IMR-90 (cell line): Measurements from ENCODE around the gene CC2D2A. TPM values are rescaled to one million over a fixed set of nuclear protein-coding genes. Genes with fewer than 3 reads are reported as not detected.

Source experiments
- ATAC-seq: fragments of 200-7000 bp; cut with Tn5 transposase; 2 replicates; pipeline ENCODE4 v1.9.1; 2020; ENCODE audit warnings: low read depth, mild to moderate bottlenecking, moderate library complexity
- BruUV-seq: library from RNA; stranded (reverse); fragments of 400-500 nt; replicated peaks from 2 replicates; lab custom pipeline; 2021; lab: Mats Ljungman, UMichigan
- CTCF ChIA-PET: fragments of 300-600 bp; formaldehyde crosslinking; extraction: SDS; loops from one replicate; lab custom pipeline; 2021; ENCODE audit warnings: antibody characterized with exemption; lab: Yijun Ruan, JAX
- POLR2A ChIA-PET: fragments of 300-600 bp; sonication (Branson Sonifier 250); formaldehyde crosslinking; loops from one replicate; lab custom pipeline; 2022; ENCODE audit warnings: antibody characterized with exemption; ENCODE audit not compliant: unreplicated experiment; lab: Charles Lee
- DNase-seq: peaks from one replicate; pipeline ENCODE4 v3.0.0; 2013
- H2AFZ ChIP-seq: replicated peaks from 2 replicates; pipeline ENCODE3; 2013; ENCODE audit warnings: low read length, mild to moderate bottlenecking; ENCODE audit not compliant: poor library complexity
- H2AK5ac ChIP-seq: 2 replicates; pipeline ENCODE4 v1.6.1; 2013; ENCODE audit warnings: low read depth, low read length, inconsistent platforms
- H2AK9ac ChIP-seq: replicated peaks from 2 replicates; pipeline ENCODE3; 2013; ENCODE audit warnings: mild to moderate bottlenecking, low read depth, low read length, moderate library complexity; ENCODE audit not compliant: poor library complexity
- H2BK120ac ChIP-seq: 2 replicates; pipeline ENCODE4 v1.6.1; 2013; ENCODE audit warnings: low read depth, low read length, inconsistent platforms
- H2BK15ac ChIP-seq: 3 replicates; pipeline ENCODE4 v1.6.1; 2013; ENCODE audit warnings: low read depth, low read length, inconsistent platforms
- H2BK20ac ChIP-seq: 2 replicates; pipeline ENCODE4 v1.6.1; 2013; ENCODE audit warnings: low read depth, mild to moderate bottlenecking, inconsistent platforms, low read length, moderate library complexity
- H2BK5ac ChIP-seq: 2 replicates; pipeline ENCODE4 v1.6.1; 2013; ENCODE audit warnings: mild to moderate bottlenecking, low read depth, low read length, inconsistent platforms; ENCODE audit not compliant: poor library complexity, severe bottlenecking
- H3K14ac ChIP-seq: replicated peaks from 2 replicates; pipeline ENCODE4 v1.6.1; 2013; ENCODE audit warnings: low read depth, low read length, inconsistent platforms
- H3K18ac ChIP-seq: 2 replicates; pipeline ENCODE4 v1.6.1; 2013; ENCODE audit warnings: low read depth, low read length, control low read depth
- H3K23ac ChIP-seq: 2 replicates; pipeline ENCODE4 v1.6.1; 2013; ENCODE audit warnings: low read depth, low read length, inconsistent platforms
- H3K27ac ChIP-seq: 2 replicates; pipeline ENCODE4 v1.5.1; 2013; ENCODE audit warnings: mild to moderate bottlenecking, control low read depth, low read length; ENCODE audit not compliant: insufficient read depth
- H3K27me3 ChIP-seq: 2 replicates; pipeline ENCODE4 v1.6.1; 2013; ENCODE audit warnings: low read length; ENCODE audit not compliant: control insufficient read depth, insufficient read depth
- H3K36me3 ChIP-seq: 2 replicates; pipeline ENCODE4 v1.6.1; 2013; ENCODE audit warnings: low read length, mixed read lengths; ENCODE audit not compliant: control insufficient read depth, insufficient read depth
- H3K4ac ChIP-seq: 2 replicates; pipeline ENCODE4 v1.6.1; 2013; ENCODE audit warnings: low read depth, low read length, inconsistent platforms
- H3K4me1 ChIP-seq: 2 replicates; pipeline ENCODE4 v1.6.1; 2013; ENCODE audit warnings: low read length, mixed read lengths; ENCODE audit not compliant: control insufficient read depth, insufficient read depth
- H3K4me2 ChIP-seq: 2 replicates; pipeline ENCODE4 v1.6.1; 2013; ENCODE audit warnings: low read depth, mild to moderate bottlenecking, control low read depth, low read length, moderate library complexity
- H3K4me3 ChIP-seq: 2 replicates; pipeline ENCODE4 v1.5.1; 2013; ENCODE audit warnings: low read depth, mild to moderate bottlenecking, control low read depth, low read length, moderate library complexity; ENCODE audit not compliant: insufficient read depth
- H3K56ac ChIP-seq: 2 replicates; pipeline ENCODE4 v1.6.1; 2013; ENCODE audit warnings: low read length, inconsistent platforms; ENCODE audit not compliant: insufficient read depth; ENCODE audit errors: extremely low read depth
- H3K79me1 ChIP-seq, 2 experiments: 2 replicates each; pipeline ENCODE4 v1.6.1; 2013; ENCODE audit warnings: low read length in 2 of 2, inconsistent platforms in 1 of 2, low read depth in 1 of 2
- H3K9ac ChIP-seq: 2 replicates; pipeline ENCODE4 v1.6.1; 2013; ENCODE audit warnings: low read depth, low read length, control low read depth
- H3K9me1 ChIP-seq: 2 replicates; pipeline ENCODE4 v1.6.1; 2013; ENCODE audit warnings: low read length, inconsistent platforms; ENCODE audit not compliant: insufficient read depth
- H3K9me3 ChIP-seq: 2 replicates; pipeline ENCODE4 v1.6.1; 2013; ENCODE audit warnings: low read length; ENCODE audit not compliant: control insufficient read depth, insufficient read depth
- H4K20me1 ChIP-seq: 2 replicates; pipeline ENCODE4 v1.6.1; 2013; ENCODE audit warnings: low read length, inconsistent platforms; ENCODE audit not compliant: insufficient read depth
- H4K5ac ChIP-seq: 2 replicates; pipeline ENCODE4 v1.6.1; 2013; ENCODE audit warnings: mild to moderate bottlenecking, low read depth, low read length, control low read depth
- H4K8ac ChIP-seq, 2 experiments: 2 replicates each; pipeline ENCODE4 v1.6.1; 2013; ENCODE audit warnings: low read depth in 2 of 2, low read length in 2 of 2, control low read depth in 1 of 2, inconsistent platforms in 1 of 2
- H4K91ac ChIP-seq: 2 replicates; pipeline ENCODE4 v1.6.1; 2013; ENCODE audit warnings: low read depth, low read length, inconsistent platforms; ENCODE audit not compliant: insufficient read depth
- CHD1 ChIP-seq: IDR thresholded peaks from 2 replicates; pipeline ENCODE4 v1.6.1; 2012; ENCODE audit warnings: low read depth, low read length, improper control_type of control experiment
- FOS ChIP-seq: fragments of 150-350 bp; IDR thresholded peaks from 2 replicates; pipeline ENCODE4 v1.6.1; 2016; ENCODE audit warnings: low read depth, low read length
- MAZ ChIP-seq: IDR thresholded peaks from 2 replicates; pipeline ENCODE4 v1.6.1; 2012; ENCODE audit warnings: low read depth, mild to moderate bottlenecking, low read length, improper control_type of control experiment, moderate library complexity, borderline replicate concordance
- MXI1 ChIP-seq: IDR thresholded peaks from 2 replicates; pipeline ENCODE4 v1.6.1; 2012; ENCODE audit warnings: low read depth, mild to moderate bottlenecking, low read length, moderate library complexity, borderline replicate concordance
- POLR2A ChIP-seq: IDR thresholded peaks from 2 replicates; pipeline ENCODE4 v1.6.1; 2012; ENCODE audit warnings: mild to moderate bottlenecking, low read depth, low read length
- RAD21 ChIP-seq: IDR thresholded peaks from 2 replicates; pipeline ENCODE4 v1.6.1; 2012; ENCODE audit warnings: low read length, improper control_type of control experiment
- RCOR1 ChIP-seq: IDR thresholded peaks from 2 replicates; pipeline ENCODE4 v1.6.1; 2012; ENCODE audit warnings: mild to moderate bottlenecking, low read length, improper control_type of control experiment; ENCODE audit not compliant: insufficient replicate concordance
- SMC3 ChIP-seq: fragments of 150-350 bp; IDR thresholded peaks from 2 replicates; pipeline ENCODE4 v1.6.1; 2016; ENCODE audit warnings: low read depth, mild to moderate bottlenecking, antibody characterized with exemption, low read length, moderate library complexity
- WGBS, 2 experiments: methylation state at CpG; one replicate each; pipeline versions ENCODE4 v1.1.5 to v1.1.7; 2013; ENCODE audit warnings: missing lambda C conversion rate in 2 of 2; ENCODE audit not compliant: insufficient read length in 1 of 2; ENCODE audit errors: extremely low coverage in 2 of 2; 5-methylcytosine and 5-hydroxymethylcytosine counted together
- dilution Hi-C: fragments of 300-500 bp; cut with HindIII; formaldehyde crosslinking; loops from one replicate; pipeline ENCODE4 v1.14.3; 2018; ENCODE audit warnings: low sequenced_read_pairs; ENCODE audit not compliant: unreplicated experiment
- in situ Hi-C: fragments of 300-500 bp; cut with MboI; formaldehyde crosslinking; loops from 3 replicates; pipeline ENCODE4 v1.14.3; 2019; ENCODE audit warnings: low sequenced_read_pairs, inconsistent platforms, mixed read lengths
- intact Hi-C: fragments of 100-400 bp; cut with micrococcal nuclease; formaldehyde crosslinking; loops from 2 replicates; pipeline ENCODE4 v1.10.0; 2022
- polyA plus RNA-seq, 3 experiments: library from polyadenylated mRNA; depleted of rRNA; stranded (reverse); fragments of >200 nt; gene quantifications; 2 replicates each; pipeline ENCODE4 v1.2.3, GENCODE V29; 2012; ENCODE audit warnings: low replicate concordance in 1 of 3
- total RNA-seq: library from RNA; depleted of rRNA; stranded (reverse); fragments of >200 nt; gene quantifications from 2 replicates; pipeline ENCODE4 v1.2.3, GENCODE V29; 2012
- TF ChIP-seq, protein P1 (sequence below): fragments of 150-350 bp; IDR thresholded peaks from 2 replicates; pipeline ENCODE4 v1.6.1; 2017; ENCODE audit warnings: mild to moderate bottlenecking, antibody characterized with exemption, low read length, low read depth

Gene CC2D2A
- total and polyA plus RNA-seq, 2 of the 4 experiments (the other 2 are of a cell fraction): 20.8 to 26.3 TPM

DNA sequence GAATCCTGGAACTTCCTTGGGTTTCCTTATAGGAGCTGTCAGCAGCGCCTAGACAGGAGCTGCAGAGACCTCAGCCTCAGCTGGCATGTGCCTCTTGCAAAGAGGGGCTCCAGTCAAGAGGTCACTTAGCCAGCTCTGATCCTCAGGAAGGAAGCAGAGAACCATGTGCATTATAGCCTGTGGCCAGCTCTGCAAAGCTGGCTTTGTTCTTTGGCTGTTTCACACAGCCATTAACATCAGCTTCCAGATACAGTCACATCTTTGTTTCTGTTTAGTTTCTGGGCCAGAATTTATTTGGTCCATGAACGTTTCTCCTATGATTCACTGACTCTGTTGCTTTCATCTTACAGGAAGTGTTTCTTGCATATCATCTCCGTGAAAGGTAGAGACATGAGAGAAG, 92.4 kb downstream of the CC2D2A start:
- Histone ChIP-seq H2AK9ac (no peak overlapping the region), H3K79me1 (no peaks in the 10 kb centered on the region), H2BK15ac (no peak overlapping the region), H3K4me2 (no peak overlapping the region), H4K20me1 (no peaks in the 10 kb centered on the region), H3K56ac (no peak overlapping the region), H2BK20ac (no peak overlapping the region), H3K9me1 (no peaks in the 10 kb centered on the region; the same call in 1 of the 2 replicates), H3K23ac (no peak overlapping the region), H4K8ac (no peak overlapping the region), H3K9ac (no peak overlapping the region), H3K9me3 (no peaks in the 10 kb centered on the region), H4K5ac (no peak overlapping the region), H2AK5ac (no peak overlapping the region; the same call in 1 of the 2 replicates), H2AFZ (no peak overlapping the region), H3K14ac (no peak overlapping the region), H4K91ac (no peak overlapping the region), H3K36me3 (peaks cover 23% of the 10 kb centered on the region), H2BK120ac (no peak overlapping the region), H3K4me1 (peaks cover 2% of the 10 kb centered on the region; the same call in 1 of the 2 replicates), H3K18ac (no peak overlapping the region), H3K4me3 (no peak overlapping the region), H3K4ac (no peak overlapping the region), H3K27ac (no peak overlapping the region), H3K27me3 (no peaks in the 10 kb centered on the region), H2BK5ac (no peak overlapping the region)
- intact Hi-C loops (no loop called here), in situ Hi-C loops (no loop called here), dilution Hi-C loops (no loop called here)
- ATAC-seq (peak; percentile 72), DNase-seq (peak; percentile 37)
- no CpG with 5 or more reads among the region's 3 CpGs for WGBS, 2 experiments
- CTCF ChIA-PET: interaction anchor here (0.5 to 1.3 kb wide), 3 partner anchors 36 to 533 kb away, joined by 3 read pairs; no protein-coding TSS in a partner anchor
- TF ChIP-seq MXI1 (no peak), RCOR1 (no peak), POLR2A (no peak), MAZ (no peak), CHD1 (no peak), FOS (no peak), RAD21 (no peak), SMC3 (no peak)
- TF ChIP-seq, protein P1, sequence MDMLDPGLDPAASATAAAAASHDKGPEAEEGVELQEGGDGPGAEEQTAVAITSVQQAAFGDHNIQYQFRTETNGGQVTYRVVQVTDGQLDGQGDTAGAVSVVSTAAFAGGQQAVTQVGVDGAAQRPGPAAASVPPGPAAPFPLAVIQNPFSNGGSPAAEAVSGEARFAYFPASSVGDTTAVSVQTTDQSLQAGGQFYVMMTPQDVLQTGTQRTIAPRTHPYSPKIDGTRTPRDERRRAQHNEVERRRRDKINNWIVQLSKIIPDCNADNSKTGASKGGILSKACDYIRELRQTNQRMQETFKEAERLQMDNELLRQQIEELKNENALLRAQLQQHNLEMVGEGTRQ: no peak
- POLR2A ChIA-PET: no interaction called here
- no TSS peak for BruUV-seq
